HG03135 (cell line): ENCODE data around the gene CD276.
"Not testable (repeated sequence)": the region's sequence is repeated elsewhere in the genome, so short reads cannot be mapped to it uniquely, and the experiment has no call there.

ENCODE experiments used
- ATAC-seq: cut with Tn5 transposase; IDR thresholded peaks from one replicate; pipeline ENCODE4 v1.9.1; 2021; ENCODE audit warnings: mild to moderate bottlenecking, moderate library complexity; ENCODE audit not compliant: unreplicated experiment

The CD276 gene

DNA sequence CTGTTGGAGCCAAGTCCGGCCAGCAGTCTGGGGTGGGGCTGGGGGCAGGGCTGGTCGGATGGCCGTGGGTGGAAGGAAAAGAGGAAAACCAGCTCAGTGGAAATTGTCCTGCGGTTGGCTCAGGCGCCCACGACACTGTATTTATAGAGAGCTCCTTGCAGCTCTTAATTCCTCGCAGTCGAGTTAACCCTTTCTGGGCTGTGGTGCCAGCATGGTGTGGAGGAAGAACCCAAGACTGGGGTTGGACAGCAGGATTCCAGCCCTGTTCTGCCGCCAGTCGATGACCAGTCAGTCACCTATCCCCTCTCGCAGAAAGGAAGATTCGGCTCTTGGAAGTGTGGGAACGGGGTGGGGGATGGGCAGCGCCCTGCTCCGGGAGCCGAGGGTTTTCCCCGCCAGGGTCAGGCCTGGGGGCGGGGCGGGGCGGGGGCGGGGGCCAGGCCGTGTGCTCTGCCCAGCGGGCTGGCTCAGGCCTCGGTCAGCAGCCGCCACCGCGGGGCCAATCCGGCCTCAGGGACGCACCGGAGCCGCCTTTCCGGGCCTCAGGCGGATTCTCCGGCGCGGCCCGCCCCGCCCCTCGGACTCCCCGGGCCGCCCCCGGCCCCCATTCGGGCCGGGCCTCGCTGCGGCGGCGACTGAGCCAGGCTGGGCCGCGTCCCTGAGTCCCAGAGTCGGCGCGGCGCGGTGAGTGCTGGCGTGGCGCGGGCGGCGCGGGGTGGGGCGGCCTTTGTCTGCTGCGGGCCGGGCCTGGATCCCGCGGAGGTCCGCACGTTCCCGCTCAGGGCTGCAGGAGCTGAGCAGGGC is at the start of gene CD276:
TSS of gene CD276 (plus strand) at position 607 of the 804 bp plus-strand sequence. CDS start 15,257 bp downstream, outside the sequence.
- no peak for ATAC-seq

DNA sequence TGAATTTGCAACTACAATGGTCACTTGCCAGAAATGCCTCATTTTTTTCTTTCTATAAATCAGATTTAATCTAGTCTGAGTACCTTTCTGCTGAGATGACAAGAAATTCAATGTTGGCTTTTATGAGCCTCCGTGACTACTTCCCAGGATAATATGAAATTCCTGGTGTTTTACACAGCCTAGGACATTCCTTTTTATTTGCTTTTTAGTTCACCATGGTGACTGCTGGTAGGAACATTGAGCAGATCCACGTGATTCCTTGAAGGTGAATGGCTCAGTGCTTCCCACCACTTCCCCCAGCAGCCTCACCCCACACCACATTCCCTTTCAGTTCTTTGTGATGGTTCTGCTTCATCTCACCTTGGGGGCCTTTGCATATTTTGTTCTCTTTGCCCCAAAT is 46.7 kb upstream of the CD276 start:
- no peak for ATAC-seq

DNA sequence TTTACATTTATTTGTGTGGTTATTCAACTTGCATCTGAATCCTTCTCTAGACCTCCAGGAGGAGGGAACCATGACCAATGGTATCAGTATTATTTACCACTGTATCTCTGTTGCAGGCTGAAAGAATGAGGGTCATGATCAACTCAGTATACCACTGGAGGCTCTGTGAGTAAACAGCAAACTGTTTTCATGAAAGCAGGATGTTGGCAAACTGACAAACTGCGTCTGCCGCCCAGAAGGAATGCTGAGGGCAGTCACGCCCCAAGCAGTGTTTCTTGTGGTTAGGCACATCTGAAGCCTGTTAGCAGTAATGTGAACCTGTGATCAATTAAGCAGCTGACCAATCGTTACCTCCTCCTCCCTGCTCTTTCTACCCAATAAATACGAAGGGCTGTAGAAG is 44.7 kb upstream of the CD276 start:
- ATAC-seq: not testable (repeated sequence)

DNA sequence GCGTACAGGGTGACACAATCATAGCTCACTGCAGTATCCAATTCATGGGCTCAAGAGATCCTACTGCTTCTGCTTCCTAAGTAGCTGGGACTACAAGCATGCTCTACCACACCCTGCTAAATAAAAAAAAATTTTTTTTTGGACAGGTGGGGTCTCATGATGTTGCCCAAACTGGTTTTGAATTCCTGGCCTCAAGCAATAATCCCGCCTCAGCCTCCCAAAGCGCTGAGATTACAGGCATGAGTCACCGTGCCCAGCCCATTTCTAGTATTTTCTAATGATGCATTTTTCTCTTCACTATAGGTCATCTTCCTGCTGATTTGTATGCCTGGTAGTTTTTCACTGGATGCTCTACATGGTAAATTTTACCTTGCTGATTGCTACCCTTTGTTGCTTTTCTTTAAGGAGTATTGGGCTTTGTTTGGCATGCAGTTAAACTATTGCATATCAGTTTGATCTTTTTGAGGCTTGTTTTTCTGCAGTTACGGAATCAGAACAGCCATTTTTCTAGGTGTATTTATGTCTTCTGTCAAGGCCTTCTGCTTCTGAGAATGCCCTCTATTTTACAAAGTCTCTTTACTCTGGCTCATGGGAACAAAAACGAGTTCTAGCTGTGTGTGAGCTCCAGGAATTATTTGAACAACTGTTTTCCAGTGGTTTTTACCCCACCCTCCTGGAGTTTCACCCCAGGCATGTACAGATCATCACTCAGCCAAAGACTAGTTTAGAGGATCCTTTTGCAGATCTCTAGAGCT is 36.7 kb upstream of the CD276 start:
- ATAC-seq: no peak

DNA sequence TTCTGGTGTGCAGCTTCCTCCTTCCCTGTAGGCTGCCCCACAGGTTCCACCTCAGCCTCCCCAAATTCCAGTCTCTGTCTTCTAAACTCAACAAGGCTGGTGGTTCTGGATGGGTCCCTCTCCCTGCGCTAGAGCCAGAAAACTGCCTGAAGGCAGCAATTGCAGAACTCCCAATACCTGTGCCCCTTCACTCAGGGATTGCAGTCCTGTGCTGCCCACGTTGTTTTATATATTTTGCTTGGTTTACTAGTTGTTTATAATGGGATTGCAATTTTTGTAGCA is 36.2 kb upstream of the CD276 start:
- no peak for ATAC-seq

DNA sequence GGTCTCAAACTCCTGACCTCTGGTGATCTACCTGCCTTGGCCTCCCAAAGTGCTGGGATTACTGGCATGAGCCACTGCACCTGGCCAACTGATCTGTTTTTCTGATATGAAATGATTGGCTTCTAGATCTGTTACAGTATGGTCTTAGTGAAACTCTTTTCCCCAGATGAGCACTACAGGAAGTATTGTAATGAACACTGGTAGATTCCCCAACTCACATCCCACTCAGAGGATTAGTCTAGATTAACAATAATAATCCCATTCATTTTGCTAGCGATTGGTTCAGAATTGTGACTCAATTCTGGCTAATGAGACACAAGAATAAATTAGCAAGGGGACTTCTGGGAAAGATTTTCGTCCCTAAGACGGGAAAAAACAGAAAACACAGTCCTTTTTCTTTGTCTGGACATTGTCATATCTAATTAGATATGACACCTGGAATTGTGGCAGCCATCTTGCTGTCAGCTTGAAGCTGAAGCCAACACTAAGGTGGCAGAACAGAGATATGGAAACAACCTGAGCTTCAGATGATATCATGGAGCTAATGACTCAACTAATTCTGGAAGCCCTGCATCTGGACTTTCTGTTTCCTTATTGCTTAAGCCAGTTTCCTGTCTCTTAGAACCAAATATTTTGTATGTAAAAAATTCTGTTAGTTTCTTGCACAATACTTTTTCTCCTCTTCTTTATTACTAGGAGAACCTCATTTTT is 33.6 kb upstream of the CD276 start:
- no peak for ATAC-seq

DNA sequence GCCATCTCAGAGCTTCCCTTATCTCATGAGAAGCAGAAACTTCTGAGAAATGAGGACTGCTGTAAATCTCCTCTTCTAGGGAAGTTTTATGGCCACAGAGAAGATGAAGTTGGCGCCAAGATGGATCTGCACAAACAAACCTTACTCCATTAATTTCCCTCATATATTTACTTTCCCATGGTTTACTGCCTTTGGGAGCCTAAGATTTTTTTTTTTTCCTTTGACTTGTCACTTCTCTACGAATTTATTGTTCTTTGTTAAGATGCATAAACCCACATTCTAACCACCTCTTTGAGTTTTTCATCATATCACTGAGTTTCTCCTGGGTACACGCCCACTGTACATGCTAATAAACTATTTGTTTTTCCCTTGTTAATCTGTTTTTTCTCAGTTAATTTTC is 29.5 kb upstream of the CD276 start:
- no peak for ATAC-seq

DNA sequence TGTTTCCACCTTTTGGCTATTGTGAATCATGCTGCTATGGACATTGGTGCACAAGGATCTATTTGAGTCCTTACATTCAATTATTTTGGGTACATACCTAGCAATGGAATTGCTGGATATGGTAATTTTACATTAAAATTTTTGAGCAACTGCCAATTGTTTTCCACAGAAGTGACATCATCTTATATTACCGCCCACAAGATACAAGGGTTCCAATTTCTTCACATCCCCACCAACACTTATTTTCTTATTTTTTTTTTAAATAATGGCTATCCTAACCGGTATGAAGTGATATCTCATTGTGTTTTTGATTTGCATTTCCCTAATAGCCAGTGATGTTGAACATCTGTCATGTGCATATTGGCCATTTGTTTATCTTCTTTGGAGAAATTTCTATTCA is 28.5 kb upstream of the CD276 start:
- no peak for ATAC-seq

DNA sequence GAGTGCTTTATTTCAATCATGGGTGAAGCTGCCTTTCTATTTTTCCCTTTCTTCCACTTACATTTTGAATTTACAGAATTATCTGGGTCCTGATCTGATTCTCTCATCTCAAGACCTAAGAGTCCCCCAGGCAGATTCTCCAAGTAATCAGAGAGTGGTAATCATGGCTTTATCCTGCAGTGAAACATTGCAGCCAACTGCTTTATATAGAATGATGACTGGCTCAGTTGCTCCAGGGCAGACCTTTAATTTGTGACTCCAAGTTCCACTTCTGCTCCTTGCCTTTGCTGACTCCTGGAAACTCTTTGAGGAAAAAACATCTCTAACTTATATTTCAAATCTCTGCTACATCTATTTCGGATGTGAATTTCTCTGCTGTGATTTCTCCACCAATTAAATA is 25.5 kb upstream of the CD276 start:
- ATAC-seq: no peak

DNA sequence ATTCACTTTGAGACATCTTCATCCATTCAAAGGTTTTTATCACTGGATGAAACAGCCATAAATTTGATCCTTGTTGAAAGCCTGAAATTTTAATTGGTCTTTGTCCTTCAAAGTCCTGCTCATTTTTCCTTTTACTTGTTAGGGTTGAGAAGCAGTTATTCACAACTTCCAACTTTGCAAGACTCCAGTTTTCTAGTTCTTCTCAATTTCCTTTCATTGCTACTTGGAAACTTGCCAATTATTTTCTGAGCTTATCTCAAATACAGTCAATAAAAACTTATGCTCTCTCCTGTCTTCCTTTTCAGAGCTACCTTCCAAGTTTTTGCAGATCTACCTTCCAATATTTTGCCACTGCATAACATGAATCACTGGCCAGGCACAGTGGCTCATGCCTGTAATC is 23.7 kb upstream of the CD276 start:
- no peak for ATAC-seq

DNA sequence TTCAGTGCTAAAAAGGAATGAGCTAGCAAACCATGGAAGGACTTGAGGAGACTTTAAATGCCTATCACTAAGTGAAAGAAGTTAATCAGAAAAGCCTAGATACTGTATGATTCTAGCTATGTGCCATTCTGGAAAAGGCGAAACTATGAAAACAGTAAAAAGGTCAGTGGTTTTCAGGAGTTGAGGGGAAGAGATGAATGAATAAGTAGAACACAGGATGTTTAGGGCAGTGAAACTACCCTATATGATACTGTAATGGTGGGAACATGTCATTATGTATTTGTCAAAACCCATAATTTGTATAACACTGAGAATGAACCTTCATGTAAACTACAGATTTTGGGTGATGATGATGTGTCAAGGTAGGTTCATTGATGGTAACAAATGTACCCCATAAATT is 9.6 kb upstream of the CD276 start:
- no peak for ATAC-seq

DNA sequence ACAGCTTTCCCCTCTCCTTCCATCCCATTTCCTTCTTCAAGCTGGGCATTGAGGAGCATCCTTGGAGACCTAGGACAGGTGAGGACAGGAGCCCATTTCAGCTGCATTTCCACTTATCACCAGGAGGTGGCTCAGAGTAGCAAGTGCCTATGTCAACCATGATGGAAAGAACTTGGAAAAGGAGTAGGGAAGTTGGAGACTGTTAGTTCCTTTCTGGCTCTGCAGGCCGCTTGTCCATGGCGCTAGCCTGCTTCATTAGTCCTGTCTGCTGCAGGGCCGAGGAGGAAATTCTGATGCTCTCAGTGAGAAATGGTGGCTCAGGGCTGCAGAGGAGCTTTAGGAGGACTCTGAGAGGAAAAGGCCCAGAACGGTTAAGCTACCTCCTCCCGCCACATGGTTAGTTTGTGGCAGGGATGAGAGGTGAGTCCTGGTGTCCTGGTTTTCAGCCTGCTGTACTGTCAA is 7.0 kb upstream of the CD276 start:
- no peak for ATAC-seq

DNA sequence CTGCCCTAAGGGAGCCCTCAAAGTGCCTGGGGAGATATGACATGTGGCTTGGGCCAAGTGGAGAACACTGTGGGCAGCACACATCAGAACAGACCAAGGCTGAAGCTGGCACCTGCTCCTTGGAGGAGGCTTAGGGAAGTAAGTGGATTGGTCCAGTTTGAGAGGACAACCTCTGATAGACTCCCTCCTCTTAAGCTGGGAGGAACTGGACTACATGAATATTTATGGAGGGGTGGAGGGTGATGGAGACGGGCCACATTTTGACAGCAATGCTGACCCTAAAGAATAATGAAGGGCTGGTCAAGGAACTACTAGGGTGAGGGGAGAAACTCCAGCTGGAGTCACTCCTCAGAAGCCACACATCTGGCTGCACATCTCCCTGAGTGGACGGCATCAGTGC is 6.5 kb upstream of the CD276 start:
- ATAC-seq: no peak

DNA sequence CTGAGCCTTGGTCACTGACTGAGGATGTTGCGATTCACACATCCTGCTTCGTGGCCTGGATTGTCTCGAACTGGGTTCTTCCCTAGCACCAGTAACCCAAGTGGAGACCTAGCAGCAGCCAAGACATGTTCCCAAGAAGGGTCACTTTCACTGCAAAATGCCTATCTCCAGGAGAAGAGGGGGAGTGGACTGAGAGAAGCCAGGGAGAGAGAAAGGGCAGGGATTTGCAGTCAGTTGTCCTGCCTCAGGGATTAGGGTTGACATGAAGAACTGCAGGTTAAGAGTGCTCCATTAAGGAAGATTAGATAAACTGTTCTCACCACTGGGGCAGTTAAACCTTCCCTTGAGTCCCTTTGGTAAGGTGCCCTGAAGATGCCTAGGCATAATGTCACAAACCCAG is 5.7 kb upstream of the CD276 start:
- ATAC-seq: no peak

DNA sequence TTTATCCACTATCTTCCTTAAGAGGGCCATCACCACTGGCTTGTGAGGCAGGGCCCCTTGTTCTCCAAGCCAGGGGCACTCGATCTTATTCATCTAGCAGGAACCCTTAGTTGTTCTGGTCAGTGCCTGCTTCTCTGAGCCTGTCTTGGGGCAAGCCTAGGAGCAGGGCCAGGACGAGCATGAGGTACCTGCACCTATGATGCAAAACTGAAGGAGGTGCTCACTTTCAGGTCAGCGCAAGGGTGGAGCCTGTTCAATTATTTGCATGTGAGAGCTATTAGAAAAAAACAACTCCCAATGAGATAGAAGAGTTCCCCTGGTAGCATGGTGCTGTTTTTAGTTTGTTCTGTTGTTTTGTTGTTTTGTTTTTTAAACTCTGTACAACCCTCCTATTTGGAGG is 5.0 kb upstream of the CD276 start:
- ATAC-seq: no peak

DNA sequence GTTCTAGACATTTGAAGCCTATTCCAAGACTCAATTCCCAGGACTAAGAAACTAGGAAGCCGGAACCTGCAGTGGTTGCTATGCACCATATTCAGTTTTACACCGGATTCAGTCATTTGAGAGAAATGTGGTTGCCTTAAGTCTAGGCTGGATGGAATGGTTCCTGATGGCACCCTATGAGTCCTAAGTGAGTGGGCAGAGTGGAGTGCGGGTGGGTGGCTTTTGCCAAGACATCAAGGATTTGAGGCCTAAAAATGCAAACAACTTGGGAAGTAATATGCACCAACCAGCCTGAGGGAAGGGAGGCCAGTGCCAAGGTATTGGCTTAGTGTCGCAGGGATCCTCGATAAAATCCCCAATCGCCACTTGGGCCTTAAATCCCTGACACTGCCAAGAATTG is 4.2 kb upstream of the CD276 start:
- ATAC-seq: no peak

DNA sequence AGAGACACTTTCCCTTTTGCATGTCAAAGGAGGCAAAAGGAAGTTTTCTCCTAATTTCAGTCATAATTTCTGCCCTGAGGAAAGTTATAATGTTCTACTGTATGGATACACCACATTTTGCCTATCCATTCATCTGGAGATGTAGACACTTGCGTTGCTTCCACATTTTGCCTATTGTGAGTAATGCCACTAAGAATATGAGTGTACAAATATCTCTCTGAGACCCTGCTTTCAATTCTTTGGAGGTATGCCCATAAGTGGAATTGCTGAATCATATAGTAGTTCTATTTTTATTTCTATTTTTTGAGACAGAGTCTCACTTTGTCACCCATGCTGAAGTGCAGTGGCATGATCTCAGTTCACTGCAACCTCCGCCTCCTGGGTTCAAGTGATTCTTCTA is 3.6 kb upstream of the CD276 start:
- ATAC-seq: no peak

DNA sequence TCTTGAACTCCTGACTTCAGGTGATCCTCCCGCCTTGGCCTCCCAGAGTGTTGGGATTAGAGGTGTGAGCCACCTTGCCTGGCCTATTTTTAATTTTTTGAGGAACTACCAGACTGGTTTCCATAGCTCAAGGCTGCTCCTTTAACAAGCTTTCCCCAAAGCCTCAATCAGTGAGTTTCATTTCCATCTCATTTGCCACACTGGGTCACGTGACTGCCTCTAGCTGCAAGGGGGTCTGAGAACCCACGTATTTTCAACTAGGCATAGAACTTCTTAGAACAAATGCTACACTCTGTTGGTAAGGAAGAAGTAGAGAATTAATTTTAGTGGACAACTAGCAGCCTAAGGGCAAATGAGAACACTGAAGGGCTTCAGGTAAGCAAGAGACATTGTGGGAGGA is 3.1 kb upstream of the CD276 start:
- ATAC-seq: no peak

DNA sequence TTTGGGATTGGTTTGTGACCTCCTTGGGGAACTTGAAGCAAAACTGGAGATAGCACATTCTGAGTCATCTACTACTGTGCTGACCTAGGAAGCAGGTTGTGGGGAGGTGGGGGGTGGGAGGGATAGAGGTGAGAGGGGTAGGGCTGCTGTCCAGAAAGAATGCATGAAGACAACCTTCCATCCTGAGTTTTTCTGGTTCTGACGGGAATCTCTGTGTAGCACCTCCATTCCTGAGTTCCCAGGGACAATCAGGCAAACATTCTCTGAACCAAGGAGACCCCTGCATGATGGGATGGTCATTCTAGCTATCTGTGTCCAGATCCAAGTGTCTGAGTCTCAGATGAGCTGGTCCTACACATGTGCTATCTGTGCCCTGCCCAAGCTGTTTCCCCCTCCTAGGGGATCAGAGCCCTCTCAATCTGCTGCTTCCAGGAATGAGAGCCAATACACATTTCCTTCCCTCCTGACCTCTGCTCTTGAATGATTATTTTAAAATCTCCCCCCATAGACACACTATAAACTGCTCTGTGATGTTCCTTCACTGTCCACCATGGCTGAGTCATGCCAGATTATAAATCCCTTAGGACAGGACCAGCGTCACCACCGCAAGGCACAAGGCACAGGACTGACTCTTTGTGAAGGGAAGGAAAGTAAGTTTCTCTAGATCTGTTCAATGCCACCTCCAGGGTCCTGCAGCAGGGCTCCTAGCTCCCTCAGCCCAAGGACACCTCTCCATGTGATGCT is 2.2 kb upstream of the CD276 start:
- no peak for ATAC-seq

DNA sequence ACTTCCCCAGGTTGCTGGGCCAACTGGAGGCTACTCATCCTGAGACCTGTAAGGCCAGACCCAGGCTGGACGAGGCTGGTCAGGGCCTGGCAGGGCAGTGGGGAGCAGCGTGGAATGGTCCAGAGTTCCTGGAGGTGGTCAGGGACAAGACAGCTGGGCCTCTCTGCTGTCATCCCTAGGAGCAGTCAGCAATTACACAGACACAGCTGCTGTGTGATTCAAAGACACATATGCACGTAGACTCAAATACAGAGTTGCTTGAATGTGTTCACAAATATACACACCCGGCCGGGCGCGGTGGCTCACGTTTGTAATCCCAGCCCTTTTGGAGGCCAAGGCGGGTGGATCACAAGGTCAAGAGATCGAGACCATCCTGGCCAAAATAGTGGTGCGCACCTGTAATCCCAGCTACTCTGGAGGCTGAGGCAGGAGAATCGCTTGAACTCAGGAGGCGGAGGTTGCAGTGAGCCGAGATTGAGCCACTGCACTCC is 1.5 kb upstream of the CD276 start:
- no peak for ATAC-seq

DNA sequence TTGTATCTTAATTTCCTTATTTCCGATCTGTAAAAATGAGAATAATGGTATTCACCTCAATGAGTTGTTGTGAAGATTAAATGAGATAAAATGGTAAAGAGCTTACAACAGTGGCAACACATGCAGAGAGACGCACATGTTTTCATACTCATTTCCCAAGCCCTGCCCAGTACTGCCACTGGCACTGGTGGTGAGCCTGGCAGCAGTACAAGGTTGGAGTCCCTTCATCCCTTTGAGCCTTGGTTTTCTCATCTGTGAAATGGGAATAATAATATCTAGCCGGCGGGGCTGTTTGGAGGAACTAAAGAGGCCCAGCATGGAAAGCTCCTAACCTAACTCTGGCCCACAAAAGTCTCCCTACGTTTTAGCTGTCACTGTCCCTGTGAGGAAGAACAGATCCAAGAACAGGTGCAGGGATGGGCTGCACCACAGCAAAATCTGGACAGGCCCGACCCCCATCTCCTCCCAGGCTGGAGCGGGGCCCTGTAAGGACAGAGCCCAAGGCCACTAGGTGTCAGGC is 866 bp upstream of the CD276 start:
- ATAC-seq: no peak
